Vagina (tissue), 2 donors: ENCODE data around the gene ANKLE2.

ENCODE experiments used
- POLR2A ChIP-seq, 2 donors: fragments of 450-650 bp; IDR thresholded peaks; one replicate each; pipeline ENCODE4 v1.6.1; 2017; ENCODE audit warnings: antibody characterized with exemption in 2 of 2, mild to moderate bottlenecking in 2 of 2, moderate library complexity in 2 of 2
- POLR2AphosphoS5 ChIP-seq, 2 donors: sonication (generic); formaldehyde crosslinking; IDR thresholded peaks; one replicate each; pipeline ENCODE4 v1.9.0; 2017; ENCODE audit warnings: antibody characterized with exemption in 2 of 2, mild to moderate bottlenecking in 2 of 2, low read depth in 1 of 2; ENCODE audit not compliant: insufficient read depth in 1 of 2
- TF ChIP-seq, protein P1 (sequence below), 3 experiments: fragments of 450-650 bp in 2 of 3; fragments of 200-600 bp in 1 of 3; sonication (generic) in 1 of 3; IDR thresholded peaks; one replicate each; pipeline ENCODE4 v1.5.1; 2017 to 2019; ENCODE audit warnings: antibody characterized with exemption in 3 of 3, mild to moderate bottlenecking in 2 of 3, moderate library complexity in 2 of 3

DNA sequence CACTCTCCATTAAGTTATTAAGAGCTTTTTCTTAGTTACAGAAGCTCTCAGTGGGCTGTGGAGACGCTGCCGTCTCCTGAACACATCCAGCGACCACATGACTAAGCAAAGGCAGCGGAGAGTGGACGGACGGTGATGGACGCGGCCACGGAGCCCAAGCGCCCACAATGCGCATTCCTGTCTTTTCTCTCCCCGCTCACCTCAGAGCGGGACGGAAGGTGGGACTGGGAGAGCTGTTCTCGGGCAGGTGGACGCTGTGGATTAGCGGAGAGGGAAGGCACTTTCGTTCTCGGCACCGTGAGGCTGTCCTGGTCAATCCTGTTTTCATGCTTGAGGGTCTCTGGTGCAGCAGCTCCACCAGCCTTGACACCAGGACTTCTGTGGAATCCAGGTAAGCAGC lies 2.6 kb upstream of the ANKLE2 start:
- TF ChIP-seq, protein P1, sequence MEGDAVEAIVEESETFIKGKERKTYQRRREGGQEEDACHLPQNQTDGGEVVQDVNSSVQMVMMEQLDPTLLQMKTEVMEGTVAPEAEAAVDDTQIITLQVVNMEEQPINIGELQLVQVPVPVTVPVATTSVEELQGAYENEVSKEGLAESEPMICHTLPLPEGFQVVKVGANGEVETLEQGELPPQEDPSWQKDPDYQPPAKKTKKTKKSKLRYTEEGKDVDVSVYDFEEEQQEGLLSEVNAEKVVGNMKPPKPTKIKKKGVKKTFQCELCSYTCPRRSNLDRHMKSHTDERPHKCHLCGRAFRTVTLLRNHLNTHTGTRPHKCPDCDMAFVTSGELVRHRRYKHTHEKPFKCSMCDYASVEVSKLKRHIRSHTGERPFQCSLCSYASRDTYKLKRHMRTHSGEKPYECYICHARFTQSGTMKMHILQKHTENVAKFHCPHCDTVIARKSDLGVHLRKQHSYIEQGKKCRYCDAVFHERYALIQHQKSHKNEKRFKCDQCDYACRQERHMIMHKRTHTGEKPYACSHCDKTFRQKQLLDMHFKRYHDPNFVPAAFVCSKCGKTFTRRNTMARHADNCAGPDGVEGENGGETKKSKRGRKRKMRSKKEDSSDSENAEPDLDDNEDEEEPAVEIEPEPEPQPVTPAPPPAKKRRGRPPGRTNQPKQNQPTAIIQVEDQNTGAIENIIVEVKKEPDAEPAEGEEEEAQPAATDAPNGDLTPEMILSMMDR (IDR thresholded peaks at IDR 0.05), result no peak
- TF ChIP-seq POLR2AphosphoS5 (IDR thresholded peaks at IDR 0.05; ENCODE audit: insufficient read depth in 1 of 2, low read depth in 1 of 2) (no peak), POLR2A (IDR thresholded peaks at IDR 0.05) (no peak)
